Activated effector memory CD4-positive, alpha-beta T cell treated with Interleukin-2 at 50 U/mL for 16 hours (primary cell): ENCODE results near the gene SF3B3.
A peak's percentile ranks its signal among the peaks of the same experiment; 100 is the strongest.
"Not testable (repeated sequence)": the region's sequence is repeated elsewhere in the genome, so short reads cannot be mapped to it uniquely, and the experiment has no call there.

ENCODE experiments used
- DNase-seq: peaks from one replicate; pipeline ENCODE4 v3.0.0-alpha.2; 2020

SF3B3 gene

DNA sequence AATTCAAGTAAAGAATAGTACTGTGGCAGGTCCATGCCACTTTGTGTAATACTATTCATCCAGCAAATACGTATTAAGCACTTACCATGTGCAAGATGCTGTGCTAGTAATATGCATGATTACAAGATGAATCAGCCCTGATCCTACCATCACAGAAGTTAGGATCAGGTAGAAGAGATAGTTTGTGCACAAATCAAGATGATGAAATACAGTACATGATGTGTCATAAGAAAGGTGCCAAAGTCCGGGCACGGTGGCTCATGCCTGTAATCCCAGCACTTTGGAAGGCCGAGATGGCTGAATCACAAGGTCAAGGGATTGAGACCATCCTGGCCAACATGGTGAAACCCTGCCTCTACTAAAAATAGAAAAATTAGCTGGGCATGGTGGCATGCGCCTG lies 11.2 kb upstream of the SF3B3 start:
- DNase-seq, result no peak

GRCh38 chr16:70520612-70521297 lies 2.9 kb upstream of the SF3B3 start:
- no peak for DNase-seq

DNA sequence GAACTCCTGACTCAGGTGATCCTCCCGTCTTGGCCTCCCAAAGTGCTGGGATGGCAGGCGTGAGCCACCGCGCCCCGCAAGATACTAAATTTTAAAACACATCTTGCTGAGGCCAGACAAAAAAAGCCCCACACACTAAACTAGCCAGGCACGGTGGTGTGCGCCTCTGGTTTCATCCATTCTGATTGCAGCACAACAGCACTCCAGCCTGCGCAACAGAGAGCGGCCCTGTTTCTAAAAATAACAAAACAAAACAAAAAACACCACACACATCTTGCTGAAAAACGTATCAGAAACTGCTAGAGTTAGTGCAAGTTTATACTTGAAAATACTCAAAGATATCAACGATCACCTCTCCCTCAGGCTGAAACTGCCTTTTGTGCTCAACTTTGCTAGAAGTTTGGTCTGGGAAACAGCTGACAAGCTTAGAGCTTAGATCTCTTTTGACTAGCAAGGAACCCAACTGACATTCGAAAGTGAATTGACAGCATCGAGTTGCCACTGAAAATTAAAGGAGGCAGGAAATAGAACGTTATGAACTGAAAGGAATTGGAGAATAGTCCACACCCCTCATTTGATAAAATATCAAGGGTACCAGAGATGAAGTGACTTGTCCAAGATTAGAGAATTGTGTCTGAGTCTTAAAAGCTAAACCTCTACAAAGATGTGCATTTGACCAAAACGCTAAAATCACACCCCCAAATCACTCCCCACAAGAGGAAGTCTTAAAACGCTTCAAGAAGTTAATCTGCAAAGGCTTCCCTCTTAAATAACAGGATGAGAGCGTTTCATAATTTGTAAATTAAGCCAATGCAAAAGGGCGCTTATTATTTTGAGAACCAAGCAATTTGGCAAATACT lies 1.2 kb upstream of the SF3B3 start:
- DNase-seq, result no peak

DNA sequence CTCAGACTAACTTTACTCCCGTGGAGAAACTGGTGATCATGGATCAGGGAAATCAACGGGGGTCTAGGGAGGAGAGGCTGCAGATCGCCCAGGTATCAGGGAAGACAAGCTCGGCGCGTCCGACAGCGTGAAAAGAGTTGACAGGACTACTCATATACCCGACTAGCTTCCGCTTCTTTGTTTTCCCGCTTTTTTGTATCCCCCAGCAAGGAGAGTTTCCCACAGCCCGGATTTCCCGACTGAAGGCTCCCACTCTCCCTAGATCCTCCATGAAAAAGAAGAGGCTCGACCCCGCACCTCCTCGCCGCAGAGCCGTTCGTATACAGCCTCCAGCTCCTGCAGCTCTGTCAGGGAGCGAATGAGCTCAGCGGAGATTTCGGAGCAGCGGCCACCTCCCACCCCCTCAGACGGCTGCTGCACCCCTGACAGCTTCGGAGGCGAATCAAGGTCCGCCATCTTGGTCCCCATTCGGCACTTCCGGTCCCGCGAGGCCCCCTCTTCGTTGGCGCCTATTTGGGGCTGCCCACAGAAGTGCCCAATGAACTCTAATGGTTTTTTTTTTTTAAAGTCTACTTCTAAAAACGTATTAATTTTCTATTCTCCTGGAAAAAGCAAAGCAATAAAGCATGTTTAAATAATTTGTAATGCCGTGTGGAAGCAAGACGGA lies 407 bp upstream of the SF3B3 start, which contains the start of gene COG4:
Gene COG4 (minus strand): TSS at position 479 of the 667 bp plus-strand sequence. CDS start 11 bp downstream, at position 468.
- peak; percentile 85 for DNase-seq

- DNase-seq, result peak; percentile 36
Measured at GRCh38 chr16:70524399-70524825, 796 bp downstream of the SF3B3 start.

- no peak for DNase-seq
Measured at GRCh38 chr16:70526403-70526802, 2.8 kb downstream of the SF3B3 start.

DNA sequence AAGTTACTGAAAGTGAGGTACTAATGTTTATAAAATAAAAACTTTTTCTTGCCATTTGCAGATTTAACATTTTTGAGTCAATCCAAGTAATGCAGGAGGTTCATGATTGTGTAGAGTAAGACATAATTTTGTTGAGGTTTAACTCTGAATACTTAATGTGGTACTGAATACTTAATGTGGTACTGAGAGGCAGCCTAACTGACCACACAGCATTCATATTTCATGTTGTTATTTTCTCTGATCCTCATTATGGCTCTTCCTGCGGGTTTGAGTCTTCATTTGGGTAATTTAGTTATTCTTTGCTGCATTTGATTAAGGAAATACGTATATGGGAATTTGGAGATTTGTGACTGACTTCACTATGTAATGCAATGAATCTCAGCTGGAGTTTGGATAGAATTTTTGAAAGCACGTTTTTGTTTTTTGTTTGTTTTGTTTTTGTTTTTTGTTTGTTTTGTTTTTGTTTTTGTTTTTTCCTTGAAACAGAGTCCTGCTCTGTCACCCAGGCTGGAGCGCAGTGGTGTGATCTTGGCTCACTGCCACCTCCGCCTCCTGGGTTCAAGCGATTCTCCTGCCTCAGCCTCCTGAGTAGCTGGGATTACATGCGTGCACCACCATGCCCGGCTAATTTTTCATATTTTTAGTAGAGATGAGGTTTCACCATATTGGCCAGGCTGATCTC lies 3.8 kb downstream of the SF3B3 start:
- DNase-seq, result no peak

GRCh38 chr16:70529051-70529777 lies 5.6 kb downstream of the SF3B3 start:
- no peak for DNase-seq

GRCh38 chr16:70529954-70530353 lies 6.3 kb downstream of the SF3B3 start:
- not testable (repeated sequence) for DNase-seq

DNA sequence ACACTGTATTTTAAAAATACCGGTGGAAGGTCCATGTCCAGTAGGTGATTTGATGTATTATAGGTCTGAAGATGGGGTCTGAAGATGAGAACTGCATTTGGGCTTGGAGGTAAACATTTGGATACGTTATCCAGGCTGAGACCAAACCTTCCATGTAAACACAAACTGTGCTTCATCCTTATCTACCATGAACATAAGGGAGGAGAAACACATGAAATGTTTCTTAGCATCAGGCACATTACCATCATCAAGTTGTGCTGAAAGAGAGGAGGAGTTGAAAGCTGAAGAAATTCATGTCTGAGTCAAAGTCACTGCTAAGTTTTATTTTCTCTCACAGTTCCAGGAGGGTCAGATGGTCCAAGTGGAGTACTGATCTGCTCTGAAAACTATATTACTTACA lies 11.4 kb downstream of the SF3B3 start:
- no peak for DNase-seq

DNA sequence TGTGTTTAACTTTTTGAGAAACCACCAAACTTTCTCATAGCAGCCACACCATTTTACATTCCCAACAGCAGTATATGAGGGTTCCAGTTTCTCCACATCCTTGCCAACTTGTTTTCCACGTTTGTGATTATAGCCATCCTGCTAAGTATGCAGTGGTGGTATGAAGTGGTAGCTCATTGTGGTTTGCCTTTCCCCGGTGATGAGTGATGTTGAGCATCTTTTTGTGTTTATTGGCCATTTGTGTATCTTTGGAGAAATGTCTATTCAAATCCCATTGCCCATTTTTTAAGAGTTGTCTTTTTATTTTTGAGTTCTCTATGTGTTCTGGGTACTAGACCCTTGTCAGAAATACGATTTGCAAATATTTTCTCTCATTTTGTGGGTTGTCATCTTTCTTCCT lies 17.4 kb downstream of the SF3B3 start:
- no peak for DNase-seq

GRCh38 chr16:70544548-70544947 lies 20.9 kb downstream of the SF3B3 start:
- DNase-seq, result no peak

GRCh38 chr16:70548936-70549335 lies 25.3 kb downstream of the SF3B3 start:
- DNase-seq, result no peak

GRCh38 chr16:70550082-70550481 lies 26.5 kb downstream of the SF3B3 start:
- DNase-seq, result no peak

- DNase-seq, result no peak
Measured at GRCh38 chr16:70551788-70552187, 28.2 kb downstream of the SF3B3 start.

GRCh38 chr16:70552675-70553074 lies 29.1 kb downstream of the SF3B3 start:
- no peak for DNase-seq

DNA sequence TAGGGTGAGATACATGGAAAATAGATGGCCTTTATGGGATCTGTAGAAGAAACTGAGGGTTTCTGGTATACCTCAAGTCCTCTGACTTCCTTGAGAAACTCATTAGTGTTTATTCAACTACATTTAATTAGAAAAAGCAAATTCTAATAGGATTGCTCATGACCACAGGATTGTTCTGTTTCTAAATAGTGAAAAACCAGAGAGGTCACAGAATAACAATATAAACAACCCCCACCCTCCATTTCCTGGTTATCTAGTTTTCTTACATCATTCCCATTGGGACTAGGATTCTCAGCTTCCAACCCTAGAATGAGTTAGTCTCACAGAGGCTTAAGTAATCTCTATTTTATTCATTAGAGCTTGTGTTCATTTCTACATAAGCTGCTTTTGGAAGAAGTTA lies 30.0 kb downstream of the SF3B3 start:
- no peak for DNase-seq

DNA sequence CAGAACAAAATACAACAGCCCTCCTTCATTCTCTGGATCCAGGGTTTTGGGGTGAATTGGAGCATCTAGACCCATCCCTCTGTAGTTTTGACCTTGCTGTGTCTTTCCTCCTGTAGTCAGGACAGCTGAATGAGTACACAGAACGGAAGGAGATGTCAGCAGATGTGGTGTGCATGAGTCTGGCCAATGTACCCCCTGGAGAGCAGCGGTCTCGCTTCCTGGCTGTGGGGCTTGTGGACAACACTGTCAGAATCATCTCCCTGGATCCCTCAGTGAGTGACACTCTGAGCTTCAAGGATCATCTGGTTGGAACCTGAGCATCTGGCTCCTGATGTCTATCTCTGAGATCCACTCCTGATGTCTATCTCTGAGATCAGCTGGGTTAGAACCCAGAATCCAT lies 32.4 kb downstream of the SF3B3 start:
- no peak for DNase-seq

GRCh38 chr16:70561623-70562022 lies 38.0 kb downstream of the SF3B3 start:
- DNase-seq, result no peak

- DNase-seq, result no peak
Measured at GRCh38 chr16:70563636-70564035, 40.0 kb downstream of the SF3B3 start.

DNA sequence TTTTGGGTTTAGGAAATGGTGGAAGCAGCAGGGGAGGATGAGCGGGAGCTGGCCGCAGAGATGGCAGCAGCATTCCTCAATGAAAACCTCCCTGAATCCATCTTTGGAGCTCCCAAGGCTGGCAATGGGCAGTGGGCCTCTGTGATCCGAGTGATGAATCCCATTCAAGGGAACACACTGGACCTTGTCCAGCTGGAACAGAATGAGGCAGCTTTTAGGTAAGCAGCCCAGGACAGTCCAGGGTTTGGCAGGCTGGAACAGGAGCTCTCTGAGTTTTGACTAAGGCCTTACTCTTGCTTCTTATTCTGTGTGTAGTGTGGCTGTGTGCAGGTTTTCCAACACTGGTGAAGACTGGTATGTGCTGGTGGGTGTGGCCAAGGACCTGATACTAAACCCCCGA lies 41.4 kb downstream of the SF3B3 start:
- DNase-seq, result no peak

DNA sequence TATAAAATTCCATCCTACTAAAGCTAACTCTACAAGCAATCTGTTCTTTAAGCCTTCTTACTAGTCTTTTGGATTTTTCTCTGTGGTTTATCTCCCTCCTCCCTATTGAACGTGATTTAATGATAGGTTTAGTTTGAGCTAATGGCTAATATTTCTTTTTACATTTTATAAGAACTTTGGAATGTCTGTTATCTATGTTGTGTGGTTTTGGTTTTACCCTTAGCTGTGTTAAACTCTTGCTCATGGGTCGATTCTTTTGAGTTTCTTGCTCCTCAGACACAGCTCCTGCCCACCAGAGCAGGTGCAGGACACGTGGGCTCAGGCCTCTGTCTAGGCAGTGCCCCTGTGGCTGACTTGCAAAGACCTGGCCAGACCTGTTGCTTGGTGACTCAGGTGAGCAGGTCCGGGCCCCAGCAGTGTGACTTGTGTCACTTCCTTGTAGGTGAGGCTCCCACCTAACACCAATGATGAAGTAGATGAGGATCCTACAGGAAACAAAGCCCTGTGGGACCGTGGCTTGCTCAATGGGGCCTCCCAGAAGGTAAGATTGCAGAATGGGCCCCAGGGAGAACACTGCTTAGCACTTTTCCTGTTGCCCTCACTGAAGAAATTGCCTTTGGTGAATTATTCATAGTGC lies 45.1 kb downstream of the SF3B3 start:
- no peak for DNase-seq
